CD14-positive monocyte (primary cell): Measurements from ENCODE around the gene DSTN. TPM values are rescaled to one million over a fixed set of nuclear protein-coding genes. Genes with fewer than 3 reads are reported as not detected.

ENCODE experiments used
- DNase-seq, 3 donors: peaks; one replicate each; pipeline ENCODE4 v3.0.0-alpha.2; 2011 to 2022
- H2AFZ ChIP-seq: 2 replicates; pipeline ENCODE4 v1.6.0; 2012; ENCODE audit warnings: mild to moderate bottlenecking, low read depth, low read length, inconsistent platforms; ENCODE audit not compliant: insufficient read depth, poor library complexity, severe bottlenecking
- H3K27ac ChIP-seq, 2 donors: 1 replicate in 1 of 2; 2 replicates in 1 of 2; pipeline ENCODE4 v1.5.1; 2012 to 2013; ENCODE audit warnings: low read length in 2 of 2, control low read depth in 1 of 2, inconsistent platforms in 1 of 2, low read depth in 1 of 2, mild to moderate bottlenecking in 1 of 2
- H3K27me3 ChIP-seq, 2 donors: one replicate each; pipeline versions ENCODE4 v1.6.0 to v1.6.1; 2011 to 2013; ENCODE audit warnings: low read length in 2 of 2; ENCODE audit not compliant: control insufficient read depth in 2 of 2, insufficient read depth in 2 of 2
- H3K36me3 ChIP-seq, 2 donors: replicated peaks in 1 of 2; 1 replicate in 1 of 2; 2 replicates in 1 of 2; pipeline versions ENCODE4 v1.5.1 to v1.6.1; 2012 to 2013; ENCODE audit warnings: low read length in 2 of 2, control low read depth in 1 of 2, inconsistent platforms in 1 of 2, mild to moderate bottlenecking in 1 of 2; ENCODE audit not compliant: insufficient read depth in 2 of 2, control insufficient read depth in 1 of 2
- H3K4me1 ChIP-seq, 2 donors: 1 replicate in 1 of 2; 2 replicates in 1 of 2; pipeline versions ENCODE4 v1.5.1 to v1.6.1; 2012 to 2013; ENCODE audit warnings: low read length in 2 of 2, control low read depth in 1 of 2, inconsistent platforms in 1 of 2, mild to moderate bottlenecking in 1 of 2, moderate library complexity in 1 of 2; ENCODE audit not compliant: insufficient read depth in 2 of 2, control insufficient read depth in 1 of 2
- H3K4me2 ChIP-seq: replicated peaks from 2 replicates; pipeline ENCODE3; 2012; ENCODE audit warnings: low read length, moderate library complexity, mild to moderate bottlenecking; ENCODE audit not compliant: poor library complexity, severe bottlenecking; ENCODE audit errors: extremely low read depth
- H3K4me3 ChIP-seq, 3 experiments: fragments of 200-600 bp in 1 of 3; sonication (generic) in 1 of 3; replicated peaks in 1 of 3; 1 replicate in 2 of 3; 2 replicates in 1 of 3; pipeline ENCODE4 v1.5.1; 2011 to 2013; ENCODE audit warnings: low read length in 3 of 3, mild to moderate bottlenecking in 3 of 3, control low read depth in 2 of 3, low read depth in 2 of 3, inconsistent platforms in 1 of 3, moderate library complexity in 1 of 3
- H3K79me2 ChIP-seq: 2 replicates; pipeline ENCODE4 v1.6.0; 2012; ENCODE audit warnings: mild to moderate bottlenecking, control low read depth, inconsistent platforms, low read length, moderate library complexity; ENCODE audit not compliant: insufficient read depth
- H3K9ac ChIP-seq: 2 replicates; pipeline ENCODE4 v1.6.0; 2017; ENCODE audit warnings: low read length, mild to moderate bottlenecking; ENCODE audit not compliant: insufficient read depth, poor library complexity, severe bottlenecking
- H3K9me3 ChIP-seq, 2 donors: replicated peaks in 1 of 2; 1 replicate in 1 of 2; 2 replicates in 1 of 2; pipeline versions ENCODE4 v1.5.1 to v1.6.1; 2012 to 2013; ENCODE audit warnings: low read length in 2 of 2, control low read depth in 1 of 2; ENCODE audit not compliant: control insufficient read depth in 1 of 2, insufficient read depth in 1 of 2
- H4K20me1 ChIP-seq: 2 replicates; pipeline ENCODE4 v1.6.0; 2012; ENCODE audit warnings: mild to moderate bottlenecking, low read length, control low read depth, moderate library complexity; ENCODE audit not compliant: insufficient read depth
- H3K27ac Mint-ChIP-seq, 7 donors: one replicate each; pipeline ENCODE4 v1.8.0; 2020; ENCODE audit warnings: mild to moderate bottlenecking in 7 of 7, mixed read lengths in 7 of 7, moderate library complexity in 6 of 7, inconsistent platforms in 2 of 7
- H3K27me3 Mint-ChIP-seq, 3 donors: one replicate each; pipeline ENCODE4 v1.8.0; 2021 to 2022; ENCODE audit warnings: low read depth in 3 of 3, mild to moderate bottlenecking in 3 of 3, mixed read lengths in 3 of 3, moderate library complexity in 3 of 3, inconsistent platforms in 1 of 3
- H3K36me3 Mint-ChIP-seq, 2 donors: one replicate each; pipeline ENCODE4 v1.8.0; 2020; ENCODE audit warnings: mixed read lengths in 2 of 2, inconsistent platforms in 1 of 2, mild to moderate bottlenecking in 1 of 2
- H3K4me1 Mint-ChIP-seq: one replicate; pipeline ENCODE4 v1.8.0; 2020; ENCODE audit warnings: mild to moderate bottlenecking, mixed read lengths
- H3K4me3 Mint-ChIP-seq, 2 donors: one replicate each; pipeline ENCODE4 v1.8.0; 2020; ENCODE audit warnings: mild to moderate bottlenecking in 2 of 2, mixed read lengths in 2 of 2, moderate library complexity in 1 of 2
- H3K9me3 Mint-ChIP-seq, 7 donors: one replicate each; pipeline ENCODE4 v1.8.0; 2020 to 2022; ENCODE audit warnings: mixed read lengths in 7 of 7, mild to moderate bottlenecking in 6 of 7, moderate library complexity in 6 of 7, inconsistent platforms in 2 of 7
- WGBS: methylation state at CpG from one replicate; pipeline ENCODE4 v1.1.5; 2013; ENCODE audit warnings: missing lambda C conversion rate; ENCODE audit not compliant: insufficient coverage; 5-methylcytosine and 5-hydroxymethylcytosine counted together
- intact Hi-C, 2 donors: fragments of 100-400 bp; cut with micrococcal nuclease; formaldehyde crosslinking; loops; one replicate each; pipeline versions ENCODE4 v1.15.0 to v1.15.1; 2023
- polyA plus RNA-seq, 3 donors: library from polyadenylated mRNA; depleted of rRNA in 1 of 3; unstranded in 2 of 3; stranded (reverse) in 1 of 3; fragments of 300-500 nt in 2 of 3; fragments of >200 nt in 1 of 3; fragmentation: Illumina TruSeq in 2 of 3; gene quantifications; 1 replicate in 2 of 3; 2 replicates in 1 of 3; pipeline ENCODE4 v1.2.3, GENCODE V29; 2012 to 2021
- TF ChIP-seq, protein P1 (sequence below): fragments of 200-600 bp; IDR thresholded peaks from one replicate; pipeline ENCODE4 v1.8.0; 2022; ENCODE audit warnings: antibody characterized with exemption, mild to moderate bottlenecking

DSTN gene
- polyA plus RNA-seq, 3 donors = 15.6 to 63.8 (median 58.4) TPM

- Histone ChIP-seq H3K27me3 (no peaks in the 10 kb centered on the region), H3K4me1 (no peaks in the 10 kb centered on the region), H3K9me3 (no peaks in the 10 kb centered on the region), H3K79me2 (no peaks in the 10 kb centered on the region), H3K4me3 (no peak overlapping the region), H3K36me3 (no peaks in the 10 kb centered on the region), H3K27ac (no peak overlapping the region), H3K4me2 (no peak overlapping the region), H4K20me1 (peaks cover 4% of the 10 kb centered on the region), H2AFZ (no peak overlapping the region), H3K9ac (no peak overlapping the region)
- Mint-ChIP-seq H3K4me3 (no peak overlapping the region), H3K4me1 (no peaks in the 10 kb centered on the region), H3K36me3 (peaks cover 2 to 5% of the 10 kb centered on the region in 2 donors), H3K27ac (no peak overlapping the region), H3K9me3 (no peaks in the 10 kb centered on the region), H3K27me3 (peaks cover 0 to 2% (median 0%) of the 10 kb centered on the region in 3 donors)
- DNase-seq = no peak
- TF ChIP-seq, protein P1, sequence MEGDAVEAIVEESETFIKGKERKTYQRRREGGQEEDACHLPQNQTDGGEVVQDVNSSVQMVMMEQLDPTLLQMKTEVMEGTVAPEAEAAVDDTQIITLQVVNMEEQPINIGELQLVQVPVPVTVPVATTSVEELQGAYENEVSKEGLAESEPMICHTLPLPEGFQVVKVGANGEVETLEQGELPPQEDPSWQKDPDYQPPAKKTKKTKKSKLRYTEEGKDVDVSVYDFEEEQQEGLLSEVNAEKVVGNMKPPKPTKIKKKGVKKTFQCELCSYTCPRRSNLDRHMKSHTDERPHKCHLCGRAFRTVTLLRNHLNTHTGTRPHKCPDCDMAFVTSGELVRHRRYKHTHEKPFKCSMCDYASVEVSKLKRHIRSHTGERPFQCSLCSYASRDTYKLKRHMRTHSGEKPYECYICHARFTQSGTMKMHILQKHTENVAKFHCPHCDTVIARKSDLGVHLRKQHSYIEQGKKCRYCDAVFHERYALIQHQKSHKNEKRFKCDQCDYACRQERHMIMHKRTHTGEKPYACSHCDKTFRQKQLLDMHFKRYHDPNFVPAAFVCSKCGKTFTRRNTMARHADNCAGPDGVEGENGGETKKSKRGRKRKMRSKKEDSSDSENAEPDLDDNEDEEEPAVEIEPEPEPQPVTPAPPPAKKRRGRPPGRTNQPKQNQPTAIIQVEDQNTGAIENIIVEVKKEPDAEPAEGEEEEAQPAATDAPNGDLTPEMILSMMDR = no peak
- intact Hi-C loops = no loop called here
- 100% methylated on average over 1 of the region's 2 CpGs for WGBS
Observed at GRCh38 chr20:17595856-17596255, 26.0 kb downstream of the DSTN start.

GRCh38 chr20:17598013-17598550, 28.2 kb downstream of the DSTN start:
- Histone ChIP-seq H4K20me1 (peaks cover 4% of the 10 kb centered on the region), H3K9me3 (no peaks in the 10 kb centered on the region), H3K4me2 (no peak overlapping the region), H3K36me3 (no peaks in the 10 kb centered on the region), H3K27me3 (no peaks in the 10 kb centered on the region), H2AFZ (no peak overlapping the region), H3K79me2 (no peaks in the 10 kb centered on the region), H3K27ac (no peak overlapping the region), H3K4me1 (no peaks in the 10 kb centered on the region), H3K9ac (no peak overlapping the region), H3K4me3 (no peak overlapping the region)
- Mint-ChIP-seq H3K27ac (no peak overlapping the region), H3K36me3 (peaks cover 10 to 14% of the 10 kb centered on the region in 2 donors), H3K4me1 (no peaks in the 10 kb centered on the region), H3K27me3 (peaks cover 0 to 2% (median 0%) of the 10 kb centered on the region in 3 donors), H3K4me3 (no peak overlapping the region), H3K9me3 (no peaks in the 10 kb centered on the region)
- no peak for DNase-seq
- intact Hi-C loops = no loop called here
- TF ChIP-seq, protein P1 = no peak
- WGBS = no CpG with 5 or more reads among the region's 1 CpG
